Cerebellar cortex (tissue), 1 donor: ENCODE results near the gene THBS4.

Source experiments
- DNase-seq: peaks from one replicate; pipeline ENCODE4 v3.0.0-alpha.2; 2015; ENCODE audit warnings: low spot score

THBS4 gene

GRCh38 chr5:80034962-80035821, at the start of gene THBS4:
TSS of gene THBS4 (plus strand) at chr5:80035348. CDS start at chr5:80035538, 190 bp downstream.
- DNase-seq, result no peak

- DNase-seq, result no peak
These were observed 48.9 kb upstream of the THBS4 start for GRCh38 chr5:79986260-79986659.

GRCh38 chr5:79990205-79990597, 44.9 kb upstream of the THBS4 start:
- DNase-seq, result no peak

GRCh38 chr5:79990598-79991507, 44.3 kb upstream of the THBS4 start, which contains the start of gene MTX3:
TSS of gene MTX3 (minus strand) at chr5:79991262. CDS start at chr5:79991238, 24 bp downstream.
- DNase-seq, result peak; percentile 92

GRCh38 chr5:79992891-79993657, 42.1 kb upstream of the THBS4 start:
- DNase-seq, result no peak

GRCh38 chr5:79999722-80000121, 35.4 kb upstream of the THBS4 start:
- DNase-seq, result no peak

GRCh38 chr5:80002677-80003076, 32.5 kb upstream of the THBS4 start:
- DNase-seq, result no peak

- DNase-seq, result no peak
These were observed 26.0 kb upstream of the THBS4 start for GRCh38 chr5:80008995-80009765.

- no peak for DNase-seq
These were observed 24.3 kb upstream of the THBS4 start for GRCh38 chr5:80010754-80011392.

GRCh38 chr5:80025069-80025468, 10.1 kb upstream of the THBS4 start:
- DNase-seq, result no peak

- DNase-seq, result no peak
These were observed 8.3 kb upstream of the THBS4 start for GRCh38 chr5:80026841-80027240.

- no peak for DNase-seq
These were observed 4.0 kb upstream of the THBS4 start for GRCh38 chr5:80031109-80031508.

- DNase-seq, result no peak
These were observed 1.6 kb upstream of the THBS4 start for GRCh38 chr5:80033513-80033912.

GRCh38 chr5:80034559-80034958, 589 bp upstream of the THBS4 start:
- no peak for DNase-seq

GRCh38 chr5:80035839-80036238, 691 bp downstream of the THBS4 start:
- no peak for DNase-seq

GRCh38 chr5:80036615-80037014, 1.5 kb downstream of the THBS4 start:
- DNase-seq, result no peak

GRCh38 chr5:80037366-80037765, 2.2 kb downstream of the THBS4 start:
- DNase-seq, result no peak

- DNase-seq, result no peak
These were observed 4.5 kb downstream of the THBS4 start for GRCh38 chr5:80039650-80040049.

- DNase-seq, result no peak
These were observed 6.4 kb downstream of the THBS4 start for GRCh38 chr5:80041527-80041926.

- no peak for DNase-seq
These were observed 7.2 kb downstream of the THBS4 start for GRCh38 chr5:80042330-80042729.

GRCh38 chr5:80043187-80043586, 8.0 kb downstream of the THBS4 start:
- DNase-seq, result no peak
